SU-DHL-6 (cell line): ENCODE data around the gene F2RL1.

ENCODE experiments used
- H2AFZ ChIP-seq: fragments of 200-600 bp; sonication (generic); 2 replicates; pipeline ENCODE4 v1.6.1; 2014; ENCODE audit warnings: low read depth, mild to moderate bottlenecking, moderate library complexity, mixed read lengths, antibody characterized with exemption, low read length; ENCODE audit not compliant: severe bottlenecking
- H3F3A ChIP-seq: fragments of 200-600 bp; shearing (Covaris generic); 2 replicates; pipeline ENCODE4 v1.6.0; 2016; ENCODE audit warnings: antibody characterized with exemption, mild to moderate bottlenecking; ENCODE audit not compliant: insufficient read depth
- H3K27ac ChIP-seq: fragments of 200-600 bp; sonication (generic); 2 replicates; pipeline ENCODE4 v1.5.1; 2016; ENCODE audit warnings: low read depth, mild to moderate bottlenecking, low read length, moderate library complexity, mixed read lengths
- H3K27me3 ChIP-seq: fragments of 200-600 bp; sonication (generic), shearing (Covaris generic); 2 replicates; pipeline ENCODE4 v1.6.0; 2014; ENCODE audit warnings: mild to moderate bottlenecking, low read length
- H3K36me3 ChIP-seq: fragments of 200-600 bp; sonication (generic); 2 replicates; pipeline ENCODE4 v1.6.1; 2014; ENCODE audit warnings: mild to moderate bottlenecking, low read length, mixed read lengths
- H3K4me2 ChIP-seq: fragments of 300-600, 200-600 bp; shearing (Covaris generic), sonication (generic); 2 replicates; pipeline ENCODE4 v1.6.0; 2014; ENCODE audit warnings: low read length, low read depth, mild to moderate bottlenecking; ENCODE audit not compliant: poor library complexity, severe bottlenecking
- H3K4me3 ChIP-seq: fragments of 200-600 bp; sonication (generic); 2 replicates; pipeline ENCODE4 v1.5.1; 2014; ENCODE audit warnings: antibody characterized with exemption, low read length, mild to moderate bottlenecking, mixed read lengths; ENCODE audit not compliant: insufficient read depth, poor library complexity, severe bottlenecking
- H3K79me2 ChIP-seq: fragments of 200-600 bp; sonication (generic); 2 replicates; pipeline ENCODE4 v1.6.1; 2014; ENCODE audit warnings: mild to moderate bottlenecking, low read length, moderate library complexity; ENCODE audit not compliant: insufficient read depth
- H3K9ac ChIP-seq: fragments of 200-600 bp; sonication (generic); 2 replicates; pipeline ENCODE4 v1.7.0; 2014; ENCODE audit warnings: mild to moderate bottlenecking, low read length
- H3K9me2 ChIP-seq: fragments of 200-600 bp; sonication (generic); replicated peaks from 2 replicates; pipeline ENCODE4 v1.6.1; 2014; ENCODE audit warnings: low read length; ENCODE audit not compliant: insufficient read depth
- H3K9me3 ChIP-seq: fragments of 200-600 bp; sonication (generic); 2 replicates; pipeline ENCODE4 v1.6.1; 2014; ENCODE audit warnings: low read length, mixed read lengths; ENCODE audit not compliant: insufficient read depth
- H4K20me1 ChIP-seq: fragments of 200-600 bp; sonication (generic); 2 replicates; pipeline ENCODE4 v1.6.1; 2014; ENCODE audit warnings: low read depth, mild to moderate bottlenecking, antibody characterized with exemption, low read length, moderate library complexity, mixed read lengths
- EZH2phosphoT487 ChIP-seq: fragments of 200-600 bp; sonication (generic), shearing (Covaris generic); conservative IDR thresholded peaks from 2 replicates; pipeline ENCODE4 v1.6.1; 2018; ENCODE audit warnings: mild to moderate bottlenecking, antibody characterized with exemption, low read length, moderate library complexity, mixed read lengths
- TF ChIP-seq, protein P1 (sequence below): fragments of 200-600 bp; sonication (generic); IDR thresholded peaks from one replicate; pipeline ENCODE4 v1.5.1; 2017; ENCODE audit warnings: antibody characterized with exemption, mild to moderate bottlenecking, low read length, moderate library complexity; ENCODE audit not compliant: insufficient read depth, poor library complexity, severe bottlenecking

Gene F2RL1

GRCh38 chr5:76789991-76790581 is 28.7 kb upstream of the F2RL1 start:
- H3K4me2 ChIP-seq, result no peak overlapping the region
- no peaks in the 10 kb centered on the region for H3F3A ChIP-seq
- TF ChIP-seq, protein P1, sequence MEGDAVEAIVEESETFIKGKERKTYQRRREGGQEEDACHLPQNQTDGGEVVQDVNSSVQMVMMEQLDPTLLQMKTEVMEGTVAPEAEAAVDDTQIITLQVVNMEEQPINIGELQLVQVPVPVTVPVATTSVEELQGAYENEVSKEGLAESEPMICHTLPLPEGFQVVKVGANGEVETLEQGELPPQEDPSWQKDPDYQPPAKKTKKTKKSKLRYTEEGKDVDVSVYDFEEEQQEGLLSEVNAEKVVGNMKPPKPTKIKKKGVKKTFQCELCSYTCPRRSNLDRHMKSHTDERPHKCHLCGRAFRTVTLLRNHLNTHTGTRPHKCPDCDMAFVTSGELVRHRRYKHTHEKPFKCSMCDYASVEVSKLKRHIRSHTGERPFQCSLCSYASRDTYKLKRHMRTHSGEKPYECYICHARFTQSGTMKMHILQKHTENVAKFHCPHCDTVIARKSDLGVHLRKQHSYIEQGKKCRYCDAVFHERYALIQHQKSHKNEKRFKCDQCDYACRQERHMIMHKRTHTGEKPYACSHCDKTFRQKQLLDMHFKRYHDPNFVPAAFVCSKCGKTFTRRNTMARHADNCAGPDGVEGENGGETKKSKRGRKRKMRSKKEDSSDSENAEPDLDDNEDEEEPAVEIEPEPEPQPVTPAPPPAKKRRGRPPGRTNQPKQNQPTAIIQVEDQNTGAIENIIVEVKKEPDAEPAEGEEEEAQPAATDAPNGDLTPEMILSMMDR, result no peak
- TF ChIP-seq EZH2phosphoT487, result no peak
- H3K79me2 ChIP-seq, result no peaks in the 10 kb centered on the region
- H3K9me3 ChIP-seq, result no peaks in the 10 kb centered on the region
- H3K27me3 ChIP-seq, result no peaks in the 10 kb centered on the region
- no peaks in the 10 kb centered on the region for H3K36me3 ChIP-seq
- no peak overlapping the region for H2AFZ ChIP-seq
- no peaks in the 10 kb centered on the region for H4K20me1 ChIP-seq
- H3K9ac ChIP-seq, result no peak overlapping the region
- H3K9me2 ChIP-seq, result no peaks in the 10 kb centered on the region
- H3K4me3 ChIP-seq, result no peak overlapping the region
- no peak overlapping the region for H3K27ac ChIP-seq

GRCh38 chr5:76790632-76791290 is 28.1 kb upstream of the F2RL1 start:
- Histone ChIP-seq H3K9me3 (no peaks in the 10 kb centered on the region), H3K9ac (no peak overlapping the region), H3K9me2 (no peaks in the 10 kb centered on the region), H2AFZ (no peak overlapping the region), H3F3A (no peaks in the 10 kb centered on the region), H3K4me3 (no peak overlapping the region), H3K79me2 (no peaks in the 10 kb centered on the region), H3K4me2 (no peak overlapping the region), H3K27me3 (no peaks in the 10 kb centered on the region), H3K27ac (no peak overlapping the region), H3K36me3 (no peaks in the 10 kb centered on the region), H4K20me1 (no peaks in the 10 kb centered on the region)
- TF ChIP-seq EZH2phosphoT487, result no peak
- TF ChIP-seq, protein P1, result no peak

- H2AFZ ChIP-seq, result no peak overlapping the region
- H3F3A ChIP-seq, result no peaks in the 10 kb centered on the region
- H3K9ac ChIP-seq, result no peak overlapping the region
- no peaks in the 10 kb centered on the region for H4K20me1 ChIP-seq
- H3K9me3 ChIP-seq, result no peaks in the 10 kb centered on the region
- TF ChIP-seq EZH2phosphoT487, result no peak
- TF ChIP-seq, protein P1, result no peak
- H3K27me3 ChIP-seq, result no peaks in the 10 kb centered on the region
- H3K4me2 ChIP-seq, result no peak overlapping the region
- H3K36me3 ChIP-seq, result no peaks in the 10 kb centered on the region
- no peak overlapping the region for H3K27ac ChIP-seq
- no peaks in the 10 kb centered on the region for H3K9me2 ChIP-seq
- no peaks in the 10 kb centered on the region for H3K79me2 ChIP-seq
- no peak overlapping the region for H3K4me3 ChIP-seq
These were observed 27.4 kb upstream of the F2RL1 start for GRCh38 chr5:76791461-76791860.
